G401 (cell line): ENCODE measurements around the gene TRPC6. TPM values are rescaled to one million over a fixed set of nuclear protein-coding genes. Genes with fewer than 3 reads are reported as not detected.
"Not testable (repeated sequence)": the region's sequence is repeated elsewhere in the genome, so short reads cannot be mapped to it uniquely, and the experiment has no call there.

Experiments
- DNase-seq: peaks from one replicate; pipeline ENCODE4 v3.0.0-alpha.2; 2015; ENCODE audit warnings: low spot score
- in situ Hi-C: cut with HindIII; loops from 2 replicates; pipeline ENCODE4 v1.10.0; 2016; ENCODE audit warnings: low sequenced_read_pairs, mixed read lengths
- total RNA-seq: library from RNA; depleted of rRNA; stranded (reverse); fragments of >200 nt; shearing (Covaris generic); gene quantifications from 2 replicates; pipeline ENCODE4 v1.2.3, GENCODE V29; 2014

TRPC6 gene
- total RNA-seq, 1 experiment from 2014 or later: 0.07 TPM

- no peak for DNase-seq
These were observed 117.5 kb downstream of the TRPC6 start for GRCh38 chr11:101466352-101466751.

DNA sequence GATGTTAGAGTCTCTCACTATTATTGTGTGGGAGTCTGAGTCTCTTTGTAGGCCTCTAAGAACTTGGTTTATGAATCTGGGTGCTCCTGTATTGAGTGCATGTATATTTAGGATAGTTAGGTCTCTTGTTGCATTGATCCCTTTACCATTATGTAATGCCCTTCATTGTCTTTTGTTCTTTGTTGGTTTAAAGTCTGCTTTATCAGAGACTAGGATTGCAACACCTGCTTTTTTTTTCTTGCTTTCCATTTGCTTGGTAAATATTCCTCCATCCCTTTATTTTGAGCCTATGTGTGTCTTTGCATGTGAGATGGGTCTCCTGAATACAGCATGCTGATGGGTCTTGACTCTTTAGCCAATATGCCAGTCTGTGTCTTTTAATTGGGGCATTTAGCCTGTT lies 119.4 kb downstream of the TRPC6 start:
- in situ Hi-C loops: not testable (repeated sequence)

More at GRCh38 chr11:101466352-101466751, 117.5 kb downstream of the TRPC6 start:
- in situ Hi-C loops: no loop called here

GRCh38 chr11:101459020-101459419 lies 124.8 kb downstream of the TRPC6 start:
- no peak for DNase-seq
- in situ Hi-C loops: no loop called here

More for the DNA sequence above, 119.4 kb downstream of the TRPC6 start:
- not testable (repeated sequence) for DNase-seq

DNA sequence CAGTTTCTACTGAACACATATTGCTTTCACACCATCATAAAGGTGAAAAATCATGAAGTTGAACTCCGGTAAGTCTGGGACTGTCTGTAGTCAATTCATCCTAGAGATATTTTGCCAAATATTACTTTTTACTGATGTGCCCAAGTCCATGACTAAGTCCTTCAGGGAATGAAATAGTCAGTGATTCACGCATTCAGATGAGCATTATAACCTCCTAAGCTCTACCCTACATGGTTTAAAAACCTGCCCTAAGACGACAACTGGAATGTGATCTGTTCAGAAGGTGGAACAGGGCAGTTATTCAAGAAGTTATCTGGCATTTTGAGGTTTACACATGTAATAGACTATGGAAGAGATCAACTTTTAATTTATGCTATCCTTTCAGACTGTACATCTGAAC lies 125.6 kb downstream of the TRPC6 start:
- in situ Hi-C loops: no loop called here
- DNase-seq: no peak

DNA sequence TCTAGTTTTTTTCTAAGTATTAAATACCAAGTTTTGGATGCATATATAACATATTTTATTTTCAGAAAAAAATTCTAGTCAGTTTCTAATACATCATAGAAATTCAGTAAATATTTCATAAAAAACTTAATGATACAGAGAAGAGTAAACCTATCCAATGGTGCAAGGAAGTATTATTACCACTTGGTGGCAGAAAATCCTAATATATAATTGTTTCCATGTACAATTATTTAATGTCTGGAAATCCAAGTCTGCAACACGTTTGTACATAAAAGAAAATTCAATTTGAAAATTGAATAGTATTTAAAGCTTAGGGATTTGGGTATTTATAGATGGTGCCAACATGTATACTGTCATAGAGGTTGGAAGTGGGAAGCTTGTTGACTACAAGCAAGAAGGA lies 127.0 kb downstream of the TRPC6 start:
- in situ Hi-C loops: no loop called here
- DNase-seq: no peak

DNA sequence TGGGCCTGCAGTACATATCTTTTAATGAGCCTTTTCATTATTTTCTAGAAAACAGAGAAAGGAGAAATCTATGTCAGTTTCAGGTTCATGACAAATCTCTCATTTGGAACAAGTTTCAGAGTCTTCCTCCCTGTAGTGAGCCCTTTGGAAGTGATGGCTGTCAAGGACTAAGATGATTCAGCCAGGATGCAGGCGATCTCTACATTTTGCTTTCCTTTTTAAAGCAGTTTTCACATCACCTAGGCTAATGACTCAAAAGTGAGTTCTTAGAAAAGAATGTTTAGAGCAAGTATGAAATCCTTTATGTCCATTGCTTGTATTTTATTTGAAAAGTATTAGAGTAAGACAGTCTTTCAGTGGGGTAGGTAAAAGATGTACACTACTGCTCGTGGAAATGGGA lies 130.1 kb downstream of the TRPC6 start:
- no peak for DNase-seq
- in situ Hi-C loops: no loop called here

DNA sequence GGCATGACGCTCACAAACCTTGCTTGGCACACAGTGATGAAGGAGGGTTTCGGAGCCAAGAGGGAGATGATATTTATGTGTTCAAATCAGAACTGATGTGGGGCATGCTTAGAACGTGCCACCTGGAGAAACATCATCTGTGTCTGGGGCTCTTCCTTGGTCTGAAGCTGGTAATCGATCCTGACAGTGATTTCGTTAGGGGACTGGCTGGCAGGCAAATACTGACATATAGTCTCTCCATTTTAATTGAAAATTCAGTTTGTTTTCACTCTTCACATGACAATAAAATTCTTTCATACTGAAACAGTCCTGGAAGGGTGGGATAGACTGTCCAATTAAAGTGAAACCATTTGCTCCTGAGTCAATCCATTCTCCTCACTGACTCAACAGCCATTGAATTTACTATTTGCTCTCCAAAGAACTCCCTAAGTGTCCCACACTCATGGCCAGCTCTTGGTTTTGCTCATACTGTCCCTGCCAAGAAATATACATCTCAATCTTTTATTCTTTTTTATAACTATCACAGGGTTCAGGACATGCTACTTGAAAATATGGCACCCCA lies 134.8 kb downstream of the TRPC6 start:
- no peak for DNase-seq
- in situ Hi-C loops: no loop called here

DNA sequence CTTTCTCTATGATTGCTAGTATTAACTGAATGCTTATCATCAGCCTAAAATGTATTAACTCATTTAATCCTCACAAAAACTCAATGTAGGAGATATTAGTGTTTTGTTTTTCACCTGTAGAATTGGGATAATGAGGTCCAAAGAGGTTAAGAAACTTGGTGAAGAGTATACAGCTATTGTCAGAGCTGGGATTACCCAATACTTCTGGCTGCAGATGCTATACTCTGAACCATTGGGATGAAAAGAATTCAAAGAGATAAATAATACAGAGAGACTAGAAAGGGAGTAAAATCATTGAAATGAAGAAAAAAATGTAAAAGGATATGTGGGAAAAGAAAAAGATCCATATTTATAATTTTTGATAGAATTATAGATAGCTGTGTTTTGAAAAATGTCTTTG lies 137.1 kb downstream of the TRPC6 start:
- DNase-seq: no peak
- in situ Hi-C loops: no loop called here

DNA sequence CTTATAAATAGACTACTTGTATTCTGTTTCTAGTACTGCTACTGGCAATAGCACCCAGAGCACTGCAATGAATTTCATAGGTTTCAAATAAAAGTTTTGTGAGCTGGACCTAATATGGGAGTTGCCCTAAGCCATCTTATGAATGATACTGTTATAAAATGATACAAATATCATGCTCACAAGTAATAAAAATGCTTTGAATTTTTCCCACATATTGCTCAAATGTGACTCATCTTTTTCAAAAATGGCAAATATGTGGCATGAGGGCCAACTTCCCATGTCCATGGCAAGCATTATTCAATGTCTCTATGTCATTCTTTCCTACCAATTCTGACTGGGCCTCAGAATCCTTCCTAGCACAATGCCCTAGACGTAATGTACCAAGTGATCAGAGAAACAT lies 137.6 kb downstream of the TRPC6 start:
- in situ Hi-C loops: no loop called here
- no peak for DNase-seq

DNA sequence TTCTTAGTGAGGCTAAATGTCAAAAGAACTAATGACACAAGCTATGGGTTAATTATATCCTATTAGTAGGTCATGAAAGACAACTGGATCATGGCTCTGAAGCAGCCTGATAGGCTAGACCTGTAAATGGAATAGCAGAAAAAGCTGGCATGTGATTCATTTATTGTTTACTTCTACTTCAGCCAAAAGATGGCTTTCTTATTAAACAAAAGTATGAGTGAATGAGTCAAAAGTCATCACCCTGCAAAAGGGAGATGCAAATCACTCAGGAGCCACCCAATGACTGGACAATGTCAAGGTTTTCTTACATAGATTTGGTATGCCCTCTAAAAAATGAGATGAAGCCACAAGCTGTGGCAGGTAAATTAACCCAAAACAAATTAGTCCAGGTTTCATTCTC lies 138.0 kb downstream of the TRPC6 start:
- DNase-seq: no peak
- in situ Hi-C loops: no loop called here

DNA sequence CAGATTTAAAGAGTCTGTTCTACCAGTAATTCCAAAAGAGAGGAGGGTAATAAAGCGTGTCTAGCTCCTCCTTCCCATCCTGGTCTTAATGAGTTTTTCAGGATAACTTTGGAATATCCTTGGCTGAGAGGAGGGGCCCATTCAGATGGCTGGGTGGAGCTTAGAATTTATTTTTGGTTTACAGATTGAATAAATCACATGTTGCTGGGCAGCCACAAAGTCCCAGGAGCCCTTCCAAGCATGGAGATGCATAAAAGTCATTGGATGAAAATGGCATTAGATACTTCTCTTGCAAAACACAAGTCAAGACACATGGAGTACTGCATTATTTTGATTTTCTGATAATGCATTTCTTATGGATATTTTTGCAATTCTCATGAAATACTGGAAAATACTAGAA lies 139.0 kb downstream of the TRPC6 start:
- no peak for DNase-seq
- in situ Hi-C loops: no loop called here

- DNase-seq: no peak
- in situ Hi-C loops: no loop called here
These were observed 139.6 kb downstream of the TRPC6 start for GRCh38 chr11:101444164-101444563.

DNA sequence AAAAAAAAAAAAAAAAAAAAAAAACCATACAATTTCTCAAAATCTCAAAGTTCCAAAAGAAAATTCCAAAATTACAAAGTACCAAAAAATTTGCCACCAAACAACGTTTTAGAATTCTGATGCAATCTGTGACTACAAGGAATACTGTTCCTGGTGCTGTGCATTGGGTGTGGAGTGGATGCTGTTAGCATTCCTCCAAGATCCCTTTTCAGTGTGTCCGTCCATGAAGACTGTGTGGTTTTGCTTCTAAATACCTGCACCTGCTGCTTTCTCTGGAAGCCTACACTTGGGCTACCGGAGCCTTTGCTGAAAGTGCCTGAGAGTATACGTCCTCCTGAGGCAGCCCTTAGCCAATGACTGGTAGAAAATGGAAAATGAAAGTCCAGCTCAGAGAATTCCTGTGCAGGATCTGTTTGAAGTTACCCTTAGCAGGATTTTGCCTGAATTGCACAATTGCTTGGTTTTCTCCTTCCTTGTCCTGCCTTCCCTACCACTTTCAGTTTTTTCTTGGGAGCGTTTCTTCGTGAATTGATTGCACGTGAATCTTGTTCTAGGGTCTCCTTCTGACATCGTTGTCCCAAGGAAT lies 140.8 kb downstream of the TRPC6 start:
- in situ Hi-C loops: no loop called here
- no peak for DNase-seq

DNA sequence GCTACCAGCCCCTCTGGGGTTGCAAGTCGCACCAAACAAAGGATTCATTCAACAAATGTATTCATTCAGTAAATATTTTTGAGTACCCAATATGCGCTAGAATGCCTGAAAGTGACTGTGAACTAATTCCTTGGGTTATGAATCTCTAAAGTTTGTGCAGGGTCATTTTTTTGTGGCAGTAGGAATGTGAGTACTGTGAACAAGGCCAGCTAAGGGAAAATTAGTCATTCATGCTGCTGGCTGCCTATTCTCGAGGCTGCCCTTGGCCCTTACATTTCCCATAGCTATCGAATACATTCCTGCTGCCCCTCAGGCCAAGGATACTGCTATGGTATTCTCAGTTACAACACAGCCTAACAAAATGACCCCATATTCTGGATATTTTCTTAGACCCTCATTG lies 141.6 kb downstream of the TRPC6 start:
- no peak for DNase-seq
- in situ Hi-C loops: no loop called here

DNA sequence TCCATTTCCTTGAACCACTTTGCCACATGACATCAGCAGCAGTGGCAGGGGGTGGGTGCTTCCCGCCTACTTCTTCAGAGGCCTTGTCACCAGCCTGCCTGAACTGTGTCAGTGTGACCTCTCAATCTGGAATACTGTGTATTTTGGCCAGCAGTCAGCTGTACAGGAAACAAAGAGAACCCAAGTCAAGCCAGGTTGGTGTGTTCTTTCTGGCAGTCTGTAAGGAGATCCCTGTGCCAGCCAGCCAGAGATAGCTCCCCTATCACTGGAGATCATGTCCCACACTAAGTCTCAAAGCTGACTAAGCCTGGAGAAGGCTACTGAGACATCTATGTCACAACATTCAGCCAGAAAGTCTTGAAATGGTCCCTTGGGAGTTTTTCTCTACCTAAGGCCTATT lies 142.1 kb downstream of the TRPC6 start:
- in situ Hi-C loops: no loop called here
- DNase-seq: no peak

- in situ Hi-C loops: no loop called here
- DNase-seq: no peak
These were observed 144.3 kb downstream of the TRPC6 start for GRCh38 chr11:101439488-101439887.

GRCh38 chr11:101438708-101439107 lies 145.1 kb downstream of the TRPC6 start:
- in situ Hi-C loops, DNase-seq: not testable (repeated sequence)

DNA sequence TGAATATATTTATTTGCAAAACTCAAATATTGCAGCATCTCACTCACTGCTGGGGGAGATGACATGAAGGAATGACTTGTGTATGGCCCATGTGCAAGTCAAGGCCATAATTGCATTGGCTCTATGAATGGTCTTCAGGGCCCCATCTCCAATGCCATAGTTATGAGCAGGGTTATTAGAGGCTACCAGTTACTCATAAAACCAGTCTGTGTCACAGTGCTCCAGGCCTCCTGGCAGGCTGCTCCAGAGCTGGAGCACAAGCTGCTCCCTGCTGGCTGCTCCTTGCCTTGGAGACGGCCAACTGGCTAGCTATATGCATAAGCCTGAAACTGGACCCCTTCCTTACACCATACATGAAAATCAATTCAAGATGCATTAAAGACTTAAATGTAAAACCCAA lies 145.7 kb downstream of the TRPC6 start:
- no peak for DNase-seq
- in situ Hi-C loops: no loop called here

- in situ Hi-C loops: no loop called here
- no peak for DNase-seq
These were observed 147.2 kb downstream of the TRPC6 start for GRCh38 chr11:101436511-101437142.

GRCh38 chr11:101435408-101435973 lies 148.3 kb downstream of the TRPC6 start:
- no peak for DNase-seq
- in situ Hi-C loops: no loop called here
